ENCODE data around the gene IL2RG.

DNA sequence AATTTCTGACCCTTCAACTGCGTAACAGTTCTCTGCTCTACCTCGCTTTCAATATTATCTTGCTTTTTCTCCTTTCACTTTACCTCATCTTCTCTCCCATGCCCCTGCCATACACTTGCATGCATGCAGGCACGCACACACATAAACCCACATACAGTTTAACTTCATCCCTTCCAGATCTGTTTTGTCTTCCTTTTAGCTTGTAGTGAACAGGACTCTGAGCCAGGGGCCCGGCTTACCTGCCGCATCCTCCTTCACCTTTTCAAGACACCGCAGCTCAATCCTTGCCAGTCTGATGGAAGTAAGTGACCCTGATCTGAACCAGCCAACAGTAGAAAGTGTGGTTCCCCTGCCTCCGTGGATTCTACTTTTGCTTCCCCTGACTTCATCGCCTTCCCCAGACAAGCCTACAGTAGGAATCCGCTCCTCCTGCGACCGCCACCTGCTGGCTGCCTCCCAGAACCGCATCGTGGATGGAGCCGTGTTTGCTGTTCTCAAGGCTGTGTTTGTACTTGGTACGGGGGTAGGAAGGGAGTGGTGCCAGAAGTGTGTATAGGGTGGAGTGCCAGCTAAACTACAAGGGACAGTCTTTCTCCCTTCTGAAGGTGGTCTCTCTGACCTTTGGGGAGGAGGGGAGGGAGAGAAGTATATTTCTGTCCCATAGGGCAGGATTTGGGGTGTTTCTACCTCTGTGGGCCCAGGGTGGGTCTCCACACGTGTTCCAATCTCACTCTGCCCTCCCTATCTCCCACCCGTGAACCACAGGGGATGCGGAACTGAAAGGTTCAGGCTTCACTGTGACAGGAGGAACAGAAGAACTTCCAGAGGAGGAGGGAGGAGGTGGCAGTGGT is 17.8 kb upstream of the IL2RG start:
- TF ChIP-seq EP300 (IDR thresholded peaks at IDR 0.05; ENCODE audit: low read depth) (no peak), POLR2AphosphoS5 (IDR thresholded peaks at IDR 0.05) (no peak)
- TF ChIP-seq, protein P1, sequence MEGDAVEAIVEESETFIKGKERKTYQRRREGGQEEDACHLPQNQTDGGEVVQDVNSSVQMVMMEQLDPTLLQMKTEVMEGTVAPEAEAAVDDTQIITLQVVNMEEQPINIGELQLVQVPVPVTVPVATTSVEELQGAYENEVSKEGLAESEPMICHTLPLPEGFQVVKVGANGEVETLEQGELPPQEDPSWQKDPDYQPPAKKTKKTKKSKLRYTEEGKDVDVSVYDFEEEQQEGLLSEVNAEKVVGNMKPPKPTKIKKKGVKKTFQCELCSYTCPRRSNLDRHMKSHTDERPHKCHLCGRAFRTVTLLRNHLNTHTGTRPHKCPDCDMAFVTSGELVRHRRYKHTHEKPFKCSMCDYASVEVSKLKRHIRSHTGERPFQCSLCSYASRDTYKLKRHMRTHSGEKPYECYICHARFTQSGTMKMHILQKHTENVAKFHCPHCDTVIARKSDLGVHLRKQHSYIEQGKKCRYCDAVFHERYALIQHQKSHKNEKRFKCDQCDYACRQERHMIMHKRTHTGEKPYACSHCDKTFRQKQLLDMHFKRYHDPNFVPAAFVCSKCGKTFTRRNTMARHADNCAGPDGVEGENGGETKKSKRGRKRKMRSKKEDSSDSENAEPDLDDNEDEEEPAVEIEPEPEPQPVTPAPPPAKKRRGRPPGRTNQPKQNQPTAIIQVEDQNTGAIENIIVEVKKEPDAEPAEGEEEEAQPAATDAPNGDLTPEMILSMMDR (IDR thresholded peaks at IDR 0.05): peak; percentile 61 to 79 (median 67)

Data from transverse colon (tissue), 4 donors.